H9 (cell line): ENCODE measurements around the gene NAA10. TPM values are rescaled to one million over a fixed set of nuclear protein-coding genes. Genes with fewer than 3 reads are reported as not detected.

Experiments
- DNase-seq: peaks from one replicate; pipeline ENCODE4 v3.0.0-alpha.2; 2017
- H2AFZ ChIP-seq: one replicate; pipeline ENCODE4 v1.6.1; 2013; ENCODE audit warnings: mild to moderate bottlenecking, low read length, control low read depth, moderate library complexity
- H2AK5ac ChIP-seq: 2 replicates; pipeline ENCODE4 v1.6.1; 2013; ENCODE audit warnings: low read length, control low read depth, mixed read lengths; ENCODE audit not compliant: insufficient read length
- H2BK120ac ChIP-seq: one replicate; pipeline ENCODE4 v1.6.1; 2013; ENCODE audit warnings: low read depth, mild to moderate bottlenecking, low read length, control low read depth, inconsistent platforms; ENCODE audit not compliant: poor library complexity, severe bottlenecking
- H2BK12ac ChIP-seq: 2 replicates; pipeline ENCODE4 v1.6.1; 2013; ENCODE audit warnings: low read length, control low read depth, mixed read lengths, low read depth; ENCODE audit not compliant: insufficient read length
- H2BK15ac ChIP-seq: 2 replicates; pipeline ENCODE4 v1.6.1; 2013; ENCODE audit warnings: low read depth, low read length, control low read depth
- H2BK20ac ChIP-seq: one replicate; pipeline ENCODE4 v1.6.1; 2013; ENCODE audit warnings: low read depth, mild to moderate bottlenecking, low read length, control low read depth, inconsistent platforms; ENCODE audit not compliant: poor library complexity, severe bottlenecking
- H2BK5ac ChIP-seq: 2 replicates; pipeline ENCODE4 v1.6.1; 2013; ENCODE audit warnings: low read length, control low read depth, mixed read lengths; ENCODE audit not compliant: insufficient read length
- H3K14ac ChIP-seq: 2 replicates; pipeline ENCODE4 v1.6.1; 2013; ENCODE audit warnings: low read length, control low read depth; ENCODE audit not compliant: insufficient read depth
- H3K18ac ChIP-seq: 2 replicates; pipeline ENCODE4 v1.6.1; 2013; ENCODE audit warnings: low read depth, mild to moderate bottlenecking, mixed read lengths, low read length, control low read depth; ENCODE audit not compliant: insufficient read length
- H3K23ac ChIP-seq: 2 replicates; pipeline ENCODE4 v1.6.1; 2013; ENCODE audit warnings: low read length, control low read depth, mixed read lengths, low read depth; ENCODE audit not compliant: insufficient read length
- H3K23me2 ChIP-seq: 2 replicates; pipeline ENCODE4 v1.6.1; 2013; ENCODE audit warnings: low read depth, mild to moderate bottlenecking, mixed read lengths, low read length, control low read depth; ENCODE audit not compliant: insufficient read length, poor library complexity, severe bottlenecking
- H3K27ac ChIP-seq: 2 replicates; pipeline ENCODE4 v1.5.1; 2013; ENCODE audit warnings: low read length, control low read depth, mixed read lengths, low read depth; ENCODE audit not compliant: insufficient read length
- H3K27me3 ChIP-seq: 2 replicates; pipeline ENCODE4 v1.6.1; 2013; ENCODE audit warnings: low read length, control low read depth, inconsistent platforms; ENCODE audit not compliant: insufficient read depth
- H3K4ac ChIP-seq: 2 replicates; pipeline ENCODE4 v1.6.1; 2013; ENCODE audit warnings: low read depth, mild to moderate bottlenecking, control low read depth, inconsistent platforms, low read length, moderate library complexity
- H3K4me1 ChIP-seq: 2 replicates; pipeline ENCODE4 v1.6.1; 2013; ENCODE audit warnings: low read length, control low read depth, inconsistent platforms; ENCODE audit not compliant: insufficient read depth
- H3K4me2 ChIP-seq: 2 replicates; pipeline ENCODE4 v1.6.1; 2013; ENCODE audit warnings: low read length, control low read depth, mixed read lengths; ENCODE audit not compliant: insufficient read length, insufficient read depth
- H3K56ac ChIP-seq: 2 replicates; pipeline ENCODE4 v1.6.1; 2013; ENCODE audit warnings: low read depth, mild to moderate bottlenecking, mixed read lengths, low read length, control low read depth; ENCODE audit not compliant: insufficient read length
- H3K79me1 ChIP-seq: 2 replicates; pipeline ENCODE4 v1.6.1; 2013; ENCODE audit warnings: low read depth, mild to moderate bottlenecking, moderate library complexity, low read length, control low read depth, inconsistent platforms; ENCODE audit not compliant: insufficient read depth, poor library complexity, severe bottlenecking
- H3K79me2 ChIP-seq: 2 replicates; pipeline ENCODE4 v1.6.1; 2013; ENCODE audit warnings: low read length, control low read depth, inconsistent platforms; ENCODE audit not compliant: insufficient read depth
- H3K9ac ChIP-seq: 2 replicates; pipeline ENCODE4 v1.6.1; 2013; ENCODE audit warnings: low read length, control low read depth, mixed read lengths; ENCODE audit not compliant: insufficient read length; ENCODE audit errors: extremely low read depth
- H3K9me3 ChIP-seq: one replicate; pipeline ENCODE4 v1.6.1; 2013; ENCODE audit warnings: low read depth, low read length, inconsistent platforms; ENCODE audit not compliant: control insufficient read depth
- H3T11ph ChIP-seq: one replicate; pipeline ENCODE4 v1.6.1; 2013; ENCODE audit warnings: mild to moderate bottlenecking, low read length, control low read depth, inconsistent platforms
- H4K20me1 ChIP-seq: one replicate; pipeline ENCODE4 v1.6.1; 2013; ENCODE audit not compliant: control insufficient read depth, insufficient read length, insufficient read depth
- H4K5ac ChIP-seq: 2 replicates; pipeline ENCODE4 v1.6.1; 2013; ENCODE audit warnings: low read depth, mild to moderate bottlenecking, mixed read lengths, low read length, control low read depth; ENCODE audit not compliant: insufficient read length
- H4K8ac ChIP-seq: replicated peaks from 2 replicates; pipeline ENCODE4 v1.6.1; 2013; ENCODE audit warnings: low read length, control low read depth, mixed read lengths, low read depth; ENCODE audit not compliant: insufficient read length
- H4K91ac ChIP-seq: 2 replicates; pipeline ENCODE4 v1.6.1; 2013; ENCODE audit warnings: low read depth, mild to moderate bottlenecking, moderate library complexity, mixed read lengths, low read length, control low read depth; ENCODE audit not compliant: insufficient read length
- H3K27ac Mint-ChIP-seq, 3 experiments: 2 replicates in 2 of 3; 3 replicates in 1 of 3; pipeline ENCODE4 v1.8.0; 2020 to 2021; ENCODE audit warnings: mixed read lengths in 3 of 3, mild to moderate bottlenecking in 1 of 3, moderate library complexity in 1 of 3
- H3K27me3 Mint-ChIP-seq: 2 replicates; pipeline ENCODE4 v1.8.0; 2021; ENCODE audit warnings: low read depth, mild to moderate bottlenecking, moderate library complexity, mixed read lengths
- H3K36me3 Mint-ChIP-seq, 3 experiments: 2 replicates in 2 of 3; 3 replicates in 1 of 3; pipeline ENCODE4 v1.8.0; 2020 to 2021; ENCODE audit warnings: low read depth in 3 of 3, mixed read lengths in 3 of 3; ENCODE audit not compliant: insufficient read depth in 1 of 3
- H3K4me1 Mint-ChIP-seq, 2 experiments: 2 replicates each; pipeline ENCODE4 v1.8.0; 2020; ENCODE audit warnings: mixed read lengths in 2 of 2
- H3K4me3 Mint-ChIP-seq, 2 experiments: 2 replicates in 1 of 2; 3 replicates in 1 of 2; pipeline ENCODE4 v1.8.0; 2020 to 2021; ENCODE audit warnings: mild to moderate bottlenecking in 2 of 2, mixed read lengths in 2 of 2, moderate library complexity in 1 of 2
- H3K9me3 Mint-ChIP-seq, 2 experiments: 2 replicates in 1 of 2; 3 replicates in 1 of 2; pipeline ENCODE4 v1.8.0; 2020; ENCODE audit warnings: mild to moderate bottlenecking in 2 of 2, mixed read lengths in 2 of 2, moderate library complexity in 1 of 2
- CTCF ChIP-seq: fragments of 200-600 bp; sonication (generic); conservative IDR thresholded peaks from 3 replicates; pipeline ENCODE4 v1.8.0; 2021; ENCODE audit warnings: antibody characterized with exemption, mild to moderate bottlenecking
- WGBS: extraction: QIAGEN DNeasy Blood & Tissue Kit; methylation state at CpG from one replicate; pipeline ENCODE4 v1.1.7; 2013; ENCODE audit warnings: missing lambda C conversion rate, low lambda C conversion rate, mixed read lengths; ENCODE audit not compliant: insufficient read length; ENCODE audit errors: extremely low coverage; 5-methylcytosine and 5-hydroxymethylcytosine counted together
- total RNA-seq: library from RNA; stranded (reverse); gene quantifications from 2 replicates; pipeline ENCODE4 v1.2.1, GENCODE V29; 2021

The NAA10 gene
- total RNA-seq, 1 experiment from 2014 or later, result 101 TPM

- no peak within 1 kb of the TSS for H2BK15ac ChIP-seq
- H3K79me2 ChIP-seq, result no peaks in the 10 kb centered on the region
- no peaks in the 10 kb centered on the region for H3K27me3 ChIP-seq
- no peak within 1 kb of the TSS for H3K23ac ChIP-seq
- peak within 1 kb of the TSS; percentile 25 for H3K4me2 ChIP-seq
- peaks cover 4% of the 10 kb centered on the region for H3K23me2 ChIP-seq
- no peak within 1 kb of the TSS for H3K56ac ChIP-seq
- H2BK5ac ChIP-seq, result no peak within 1 kb of the TSS
- H2BK120ac ChIP-seq, result no peak within 1 kb of the TSS
- Mint-ChIP-seq H3K27me3 (peaks cover 28% of the 10 kb centered on the region), H3K36me3 (peaks cover 4 to 14% (median 8%) of the 10 kb centered on the region in 3 experiments; a peak in 6 of 7 replicates), H3K4me3 (peak within 1 kb of the TSS; percentile 60 to 81), H3K27ac (no peak within 1 kb of the TSS), H3K4me1 (peaks cover 9 to 26% of the 10 kb centered on the region in 2 experiments), H3K9me3 (peaks cover 50 to 66% of the 10 kb centered on the region in 2 experiments)
- H3K9ac ChIP-seq, result no peak within 1 kb of the TSS
- H2AFZ ChIP-seq, result no peak within 1 kb of the TSS
- H3K14ac ChIP-seq, result peak within 1 kb of the TSS; percentile 78
- H3K9me3 ChIP-seq, result peaks cover 18% of the 10 kb centered on the region
- H4K5ac ChIP-seq, result no peak within 1 kb of the TSS
- H4K8ac ChIP-seq, result no peak within 1 kb of the TSS
- H3K4ac ChIP-seq, result no peak within 1 kb of the TSS
- no peak within 1 kb of the TSS for H3T11ph ChIP-seq
- H4K20me1 ChIP-seq, result no peaks in the 10 kb centered on the region
- WGBS, result no CpG with 5 or more reads among the region's 94 CpGs
- H2BK12ac ChIP-seq, result no peak within 1 kb of the TSS
- DNase-seq, result peak; percentile 58
- no peaks in the 10 kb centered on the region for H3K4me1 ChIP-seq
- no peak within 1 kb of the TSS for H3K27ac ChIP-seq
- H2AK5ac ChIP-seq, result no peak within 1 kb of the TSS
- no peak for TF ChIP-seq CTCF
- H2BK20ac ChIP-seq, result no peak within 1 kb of the TSS
- peak within 1 kb of the TSS; percentile 39 for H3K18ac ChIP-seq
- H3K79me1 ChIP-seq, result no peaks in the 10 kb centered on the region
- H4K91ac ChIP-seq, result no peak within 1 kb of the TSS
Measured at GRCh38 chrX:153885968-153886903, 48.6 kb downstream of the NAA10 start, which contains the start of gene L1CAM. Gene L1CAM, minus strand, starts transcription at chrX:153886173. Its CDS starts 10,337 bp downstream, at chrX:153875836.
